Ectodermal cell (in vitro differentiated cells): Measurements from ENCODE around the gene POU3F1.

Experiments used
- H3K27ac ChIP-seq: 2 replicates; pipeline ENCODE4 v1.7.0; 2013; ENCODE audit warnings: mild to moderate bottlenecking, low read depth, low read length; ENCODE audit not compliant: insufficient read depth, poor library complexity, severe bottlenecking
- H3K27me3 ChIP-seq: 2 replicates; pipeline ENCODE4 v1.7.0; 2013; ENCODE audit warnings: mild to moderate bottlenecking, low read length; ENCODE audit not compliant: insufficient read depth, control insufficient read depth, poor library complexity, severe bottlenecking
- H3K36me3 ChIP-seq: one replicate; pipeline ENCODE4 v1.7.0; 2013; ENCODE audit warnings: low read length; ENCODE audit not compliant: control insufficient read depth, insufficient read depth
- H3K4me1 ChIP-seq: one replicate; pipeline ENCODE4 v1.7.0; 2013; ENCODE audit warnings: low read length; ENCODE audit not compliant: control insufficient read depth, insufficient read depth
- H3K4me3 ChIP-seq: 2 replicates; pipeline ENCODE4 v1.7.0; 2013; ENCODE audit warnings: low read depth, low read length, control low read depth; ENCODE audit not compliant: insufficient read depth
- H3K9me3 ChIP-seq: 2 replicates; pipeline ENCODE4 v1.7.0; 2013; ENCODE audit warnings: mild to moderate bottlenecking, low read length, moderate library complexity; ENCODE audit not compliant: control insufficient read depth
- WGBS, 2 experiments: methylation state at CpG; one replicate each; pipeline ENCODE4 v1.1.7; 2013; ENCODE audit warnings: missing lambda C conversion rate in 2 of 2; 5-methylcytosine and 5-hydroxymethylcytosine counted together

POU3F1 gene

GRCh38 chr1:38015978-38016725 lies 30.4 kb downstream of the POU3F1 start:
- 89 to 93% methylated on average over 6 of the region's 6 CpGs for WGBS, 2 experiments
- H3K27ac ChIP-seq: no peak overlapping the region
- no peak overlapping the region for H3K4me3 ChIP-seq
- H3K4me1 ChIP-seq: no peaks in the 10 kb centered on the region
- no peaks in the 10 kb centered on the region for H3K27me3 ChIP-seq
- H3K9me3 ChIP-seq: no peaks in the 10 kb centered on the region
- peaks cover 28% of the 10 kb centered on the region for H3K36me3 ChIP-seq

GRCh38 chr1:38014724-38015424 lies 31.7 kb downstream of the POU3F1 start:
- no peak overlapping the region for H3K27ac ChIP-seq
- H3K36me3 ChIP-seq: peaks cover 16% of the 10 kb centered on the region
- no peaks in the 10 kb centered on the region for H3K9me3 ChIP-seq
- H3K4me3 ChIP-seq: no peak overlapping the region
- 93 to 95% methylated on average over 11 of the region's 11 CpGs for WGBS, 2 experiments
- no peaks in the 10 kb centered on the region for H3K4me1 ChIP-seq
- H3K27me3 ChIP-seq: no peaks in the 10 kb centered on the region

- H3K36me3 ChIP-seq: peaks cover 12% of the 10 kb centered on the region
- H3K4me3 ChIP-seq: no peak overlapping the region
- no peak overlapping the region for H3K27ac ChIP-seq
- 92 to 93% methylated on average over 4 of the region's 4 CpGs for WGBS, 2 experiments
- H3K4me1 ChIP-seq: peaks cover 3% of the 10 kb centered on the region
- H3K9me3 ChIP-seq: no peaks in the 10 kb centered on the region
- H3K27me3 ChIP-seq: no peaks in the 10 kb centered on the region
Measured at GRCh38 chr1:38014171-38014570, 32.4 kb downstream of the POU3F1 start.

GRCh38 chr1:38013227-38013622 lies 33.4 kb downstream of the POU3F1 start:
- H3K9me3 ChIP-seq: no peaks in the 10 kb centered on the region
- no peaks in the 10 kb centered on the region for H3K27me3 ChIP-seq
- peaks cover 8% of the 10 kb centered on the region for H3K4me1 ChIP-seq
- H3K36me3 ChIP-seq: peaks cover 10% of the 10 kb centered on the region
- 29 to 32% methylated on average over 4 of the region's 4 CpGs for WGBS, 2 experiments
- H3K27ac ChIP-seq: no peak overlapping the region
- H3K4me3 ChIP-seq: peak overlapping the region; percentile 92

GRCh38 chr1:38012363-38013226 lies 34.0 kb downstream of the POU3F1 start, which contains the start of gene UTP11:
Gene UTP11 (plus strand): TSS chr1:38012734. CDS start chr1:38012803, 69 bp downstream.
- Histone ChIP-seq H3K27me3 (no peaks in the 10 kb centered on the region), H3K4me1 (peaks cover 8% of the 10 kb centered on the region), H3K36me3 (peaks cover 8% of the 10 kb centered on the region), H3K4me3 (peak within 1 kb of the TSS; percentile 92), H3K27ac (peak within 1 kb of the TSS; percentile 87), H3K9me3 (no peaks in the 10 kb centered on the region)
- WGBS, 2 experiments: 3 to 4% methylated on average over 49 of the region's 49 CpGs

- H3K9me3 ChIP-seq: no peaks in the 10 kb centered on the region
- peaks cover 16% of the 10 kb centered on the region for H3K4me1 ChIP-seq
- no peaks in the 10 kb centered on the region for H3K36me3 ChIP-seq
- H3K4me3 ChIP-seq: no peak overlapping the region
- no peaks in the 10 kb centered on the region for H3K27me3 ChIP-seq
- no peak overlapping the region for H3K27ac ChIP-seq
- 77% methylated on average over 6 of the region's 6 CpGs for WGBS, 2 experiments
Measured at GRCh38 chr1:38009841-38010180, 36.8 kb downstream of the POU3F1 start.

GRCh38 chr1:38009088-38009840 lies 37.3 kb downstream of the POU3F1 start:
- Histone ChIP-seq H3K27ac (peak overlapping the region; percentile 11), H3K27me3 (no peaks in the 10 kb centered on the region), H3K9me3 (no peaks in the 10 kb centered on the region), H3K36me3 (no peaks in the 10 kb centered on the region), H3K4me1 (peaks cover 16% of the 10 kb centered on the region), H3K4me3 (no peak overlapping the region)
- 63 to 66% methylated on average over 8 of the region's 8 CpGs for WGBS, 2 experiments

GRCh38 chr1:38006008-38006828 lies 40.4 kb downstream of the POU3F1 start:
- Histone ChIP-seq H3K27me3 (no peaks in the 10 kb centered on the region), H3K36me3 (no peaks in the 10 kb centered on the region), H3K27ac (no peak overlapping the region), H3K4me3 (peak overlapping the region; percentile 34), H3K4me1 (peaks cover 29% of the 10 kb centered on the region), H3K9me3 (no peaks in the 10 kb centered on the region)
- 71 to 74% methylated on average over 12 of the region's 12 CpGs for WGBS, 2 experiments
